Loucy (cell line): Measurements from ENCODE around the gene SLC22A14.

Experiments used
- H2AFZ ChIP-seq: fragments of 200-600 bp; sonication (generic); 2 replicates; pipeline ENCODE4 v1.6.0; 2016; ENCODE audit warnings: antibody characterized with exemption, mild to moderate bottlenecking, low read length, moderate library complexity
- H3F3A ChIP-seq: fragments of 200-600 bp; 2 replicates; pipeline ENCODE4 v1.6.0; 2016; ENCODE audit warnings: antibody characterized with exemption, low read depth, mild to moderate bottlenecking
- H3K27me3 ChIP-seq: fragments of 200-600 bp; sonication (generic); 2 replicates; pipeline ENCODE4 v1.6.1; 2014; ENCODE audit warnings: low read length, mild to moderate bottlenecking; ENCODE audit not compliant: insufficient read depth, poor library complexity, severe bottlenecking
- H3K36me3 ChIP-seq: fragments of 200-600 bp; sonication (generic); 2 replicates; pipeline ENCODE4 v1.6.1; 2016; ENCODE audit warnings: low read length; ENCODE audit not compliant: insufficient read depth
- H3K4me1 ChIP-seq: fragments of 200-600 bp; sonication (generic); 2 replicates; pipeline ENCODE4 v1.5.1; 2014; ENCODE audit warnings: low read length, mild to moderate bottlenecking; ENCODE audit not compliant: insufficient read depth, poor library complexity, severe bottlenecking
- H3K4me2 ChIP-seq: fragments of 200-600 bp; sonication (generic); 2 replicates; pipeline ENCODE4 v1.6.0; 2014; ENCODE audit warnings: antibody characterized with exemption, low read length, low read depth, mild to moderate bottlenecking; ENCODE audit not compliant: poor library complexity, severe bottlenecking
- H3K4me3 ChIP-seq: fragments of 200-600 bp; sonication (generic); 2 replicates; pipeline ENCODE4 v1.5.1; 2014; ENCODE audit warnings: low read length, mild to moderate bottlenecking, mixed read lengths; ENCODE audit not compliant: poor library complexity, severe bottlenecking
- H3K79me2 ChIP-seq: fragments of 200-600 bp; sonication (generic); 2 replicates; pipeline ENCODE4 v1.6.1; 2014; ENCODE audit warnings: low read length; ENCODE audit not compliant: insufficient read depth
- H3K9ac ChIP-seq: fragments of 200-600 bp; sonication (generic); 2 replicates; pipeline ENCODE4 v1.6.0; 2014; ENCODE audit warnings: mild to moderate bottlenecking, low read depth, low read length, moderate library complexity; ENCODE audit not compliant: poor library complexity, severe bottlenecking
- H3K9me2 ChIP-seq: fragments of 200-600 bp; sonication (generic); replicated peaks from 2 replicates; pipeline ENCODE4 v1.6.1; 2016; ENCODE audit warnings: low read depth, low read length, mixed read lengths
- H3K9me3 ChIP-seq: fragments of 200-600 bp; sonication (generic); 2 replicates; pipeline ENCODE4 v1.6.1; 2014; ENCODE audit warnings: mild to moderate bottlenecking, antibody characterized with exemption, low read length, low read depth; ENCODE audit not compliant: insufficient read depth
- H4K20me1 ChIP-seq: fragments of 200-600 bp; sonication (generic); 2 replicates; pipeline ENCODE4 v1.6.0; 2014; ENCODE audit warnings: antibody characterized with exemption, low read length, mild to moderate bottlenecking; ENCODE audit not compliant: insufficient read depth, poor library complexity, severe bottlenecking
- CTCF ChIP-seq: fragments of 200-600 bp; sonication (generic); conservative IDR thresholded peaks from 2 replicates; pipeline ENCODE4 v1.5.1; 2014; ENCODE audit warnings: mild to moderate bottlenecking, antibody characterized with exemption, low read length
- EZH2phosphoT487 ChIP-seq: fragments of 200-600 bp; IDR thresholded peaks from 2 replicates; pipeline ENCODE4 v1.6.1; 2018; ENCODE audit warnings: antibody characterized with exemption, mild to moderate bottlenecking, moderate library complexity, borderline replicate concordance

Gene SLC22A14

GRCh38 chr3:38365469-38366062 is 83.5 kb downstream of the SLC22A14 start:
- Histone ChIP-seq H3K4me1 (no peaks in the 10 kb centered on the region), H3K4me2 (no peak overlapping the region), H3F3A (no peaks in the 10 kb centered on the region), H3K36me3 (peaks cover 66% of the 10 kb centered on the region; the same call in 1 of the 2 replicates), H3K4me3 (no peak overlapping the region), H3K9me2 (no peaks in the 10 kb centered on the region), H3K27me3 (no peaks in the 10 kb centered on the region), H3K79me2 (no peaks in the 10 kb centered on the region), H4K20me1 (no peaks in the 10 kb centered on the region), H2AFZ (no peak overlapping the region), H3K9ac (no peak overlapping the region), H3K9me3 (peaks cover 4% of the 10 kb centered on the region; the same call in 1 of the 2 replicates)
- TF ChIP-seq EZH2phosphoT487 (no peak), CTCF (no peak)

- H3K9me3 ChIP-seq: peaks cover 4% of the 10 kb centered on the region; the same call in 1 of the 2 replicates
- H3K36me3 ChIP-seq: peaks cover 63% of the 10 kb centered on the region; the same call in 1 of the 2 replicates
- no peak overlapping the region for H3K9ac ChIP-seq
- no peak overlapping the region for H2AFZ ChIP-seq
- no peaks in the 10 kb centered on the region for H3K4me1 ChIP-seq
- H3K79me2 ChIP-seq: no peaks in the 10 kb centered on the region
- no peaks in the 10 kb centered on the region for H3K9me2 ChIP-seq
- H3K4me2 ChIP-seq: no peak overlapping the region
- no peaks in the 10 kb centered on the region for H3F3A ChIP-seq
- no peaks in the 10 kb centered on the region for H3K27me3 ChIP-seq
- no peaks in the 10 kb centered on the region for H4K20me1 ChIP-seq
- H3K4me3 ChIP-seq: no peak overlapping the region
- no peak for TF ChIP-seq EZH2phosphoT487
- TF ChIP-seq CTCF: no peak
Observed at GRCh38 chr3:38366082-38366481, 84.0 kb downstream of the SLC22A14 start.

GRCh38 chr3:38367779-38368178 is 85.7 kb downstream of the SLC22A14 start:
- peaks cover 59% of the 10 kb centered on the region; the same call in 1 of the 2 replicates for H3K36me3 ChIP-seq

More at GRCh38 chr3:38367779-38368178, 85.7 kb downstream of the SLC22A14 start:
- Histone ChIP-seq H3F3A (no peaks in the 10 kb centered on the region), H2AFZ (no peak overlapping the region), H3K4me3 (no peak overlapping the region), H3K79me2 (no peaks in the 10 kb centered on the region), H3K27me3 (no peaks in the 10 kb centered on the region), H3K9ac (no peak overlapping the region), H3K4me1 (peaks cover 4% of the 10 kb centered on the region), H3K9me3 (peaks cover 4% of the 10 kb centered on the region; the same call in 1 of the 2 replicates), H4K20me1 (no peaks in the 10 kb centered on the region), H3K4me2 (no peak overlapping the region), H3K9me2 (no peaks in the 10 kb centered on the region)
- TF ChIP-seq CTCF: no peak
- no peak for TF ChIP-seq EZH2phosphoT487
